ENCODE measurements around the gene ADARB1.

Gene ADARB1

GRCh38 chr21:45085700-45086099, 11.3 kb downstream of the ADARB1 start:
- H3K27ac ChIP-seq: no peak overlapping the region
- TF ChIP-seq ZFX (IDR thresholded peaks at IDR 0.05; ENCODE audit: borderline replicate concordance): no peak
- TF ChIP-seq, protein P1, sequence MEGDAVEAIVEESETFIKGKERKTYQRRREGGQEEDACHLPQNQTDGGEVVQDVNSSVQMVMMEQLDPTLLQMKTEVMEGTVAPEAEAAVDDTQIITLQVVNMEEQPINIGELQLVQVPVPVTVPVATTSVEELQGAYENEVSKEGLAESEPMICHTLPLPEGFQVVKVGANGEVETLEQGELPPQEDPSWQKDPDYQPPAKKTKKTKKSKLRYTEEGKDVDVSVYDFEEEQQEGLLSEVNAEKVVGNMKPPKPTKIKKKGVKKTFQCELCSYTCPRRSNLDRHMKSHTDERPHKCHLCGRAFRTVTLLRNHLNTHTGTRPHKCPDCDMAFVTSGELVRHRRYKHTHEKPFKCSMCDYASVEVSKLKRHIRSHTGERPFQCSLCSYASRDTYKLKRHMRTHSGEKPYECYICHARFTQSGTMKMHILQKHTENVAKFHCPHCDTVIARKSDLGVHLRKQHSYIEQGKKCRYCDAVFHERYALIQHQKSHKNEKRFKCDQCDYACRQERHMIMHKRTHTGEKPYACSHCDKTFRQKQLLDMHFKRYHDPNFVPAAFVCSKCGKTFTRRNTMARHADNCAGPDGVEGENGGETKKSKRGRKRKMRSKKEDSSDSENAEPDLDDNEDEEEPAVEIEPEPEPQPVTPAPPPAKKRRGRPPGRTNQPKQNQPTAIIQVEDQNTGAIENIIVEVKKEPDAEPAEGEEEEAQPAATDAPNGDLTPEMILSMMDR (IDR thresholded peaks at IDR 0.05): no peak

- no peak overlapping the region for H3K27ac ChIP-seq
- TF ChIP-seq, protein P1 (IDR thresholded peaks at IDR 0.05): no peak
- TF ChIP-seq ZFX (IDR thresholded peaks at IDR 0.05; ENCODE audit: borderline replicate concordance): no peak
Measured at GRCh38 chr21:45086337-45086958, 12.1 kb downstream of the ADARB1 start.

- TF ChIP-seq, protein P1 (IDR thresholded peaks at IDR 0.05): no peak
- no peak for TF ChIP-seq ZFX (IDR thresholded peaks at IDR 0.05; ENCODE audit: borderline replicate concordance)
- no peak overlapping the region for H3K27ac ChIP-seq
Measured at GRCh38 chr21:45087022-45087823, 12.8 kb downstream of the ADARB1 start.

GRCh38 chr21:45088116-45088515, 13.7 kb downstream of the ADARB1 start:
- no peak overlapping the region for H3K27ac ChIP-seq
- no peak for TF ChIP-seq ZFX (IDR thresholded peaks at IDR 0.05; ENCODE audit: borderline replicate concordance)
- TF ChIP-seq, protein P1 (IDR thresholded peaks at IDR 0.05): no peak

- H3K27ac ChIP-seq: no peak overlapping the region
- TF ChIP-seq, protein P1 (IDR thresholded peaks at IDR 0.05): no peak
- no peak for TF ChIP-seq ZFX (IDR thresholded peaks at IDR 0.05; ENCODE audit: borderline replicate concordance)
Measured at GRCh38 chr21:45088729-45089128, 14.3 kb downstream of the ADARB1 start.

DNA sequence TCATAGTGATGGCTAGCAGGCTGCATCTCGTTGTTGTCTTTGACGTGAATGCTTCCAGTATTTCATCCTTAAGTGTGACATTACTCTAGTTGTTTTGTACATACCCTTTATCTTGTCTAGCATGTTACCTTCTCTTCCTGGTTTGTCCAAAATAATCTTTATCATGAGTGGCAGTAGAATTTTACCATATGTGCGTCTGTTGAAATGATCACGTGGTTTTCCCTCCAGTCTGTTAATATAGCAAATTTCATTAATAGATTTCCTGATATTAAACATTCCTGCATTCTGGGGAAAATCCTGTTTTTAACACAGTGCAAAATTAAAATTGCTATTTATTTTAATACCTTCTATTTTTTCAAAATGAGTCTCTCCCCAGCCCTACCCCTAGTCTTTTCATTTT, 15.6 kb downstream of the ADARB1 start:
- TF ChIP-seq ZFX (IDR thresholded peaks at IDR 0.05; ENCODE audit: borderline replicate concordance): no peak
- TF ChIP-seq, protein P1 (IDR thresholded peaks at IDR 0.05): no peak
- H3K27ac ChIP-seq: no peak overlapping the region

DNA sequence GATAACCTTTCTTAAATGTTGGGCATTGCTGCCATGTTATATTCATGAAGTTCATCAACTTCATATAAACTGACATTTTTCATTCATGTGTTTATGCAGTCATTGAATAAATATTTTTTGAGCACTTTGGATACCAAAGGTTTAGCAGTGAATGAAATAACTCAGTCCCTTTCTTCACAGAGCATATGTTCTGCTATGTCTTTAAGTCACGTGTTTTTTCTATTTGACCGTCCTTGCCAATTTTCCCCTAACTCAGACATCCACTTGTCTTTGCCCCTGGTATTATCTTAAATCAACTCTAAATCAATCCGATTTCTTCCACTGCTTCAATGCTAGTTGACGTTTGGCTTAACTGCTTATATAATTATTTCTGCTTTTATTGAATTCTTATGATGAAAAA, 16.6 kb downstream of the ADARB1 start:
- TF ChIP-seq, protein P1 (IDR thresholded peaks at IDR 0.05): no peak
- no peak for TF ChIP-seq ZFX (IDR thresholded peaks at IDR 0.05; ENCODE audit: borderline replicate concordance)
- no peak overlapping the region for H3K27ac ChIP-seq

Measured in 22Rv1 (cell line).